CD4-positive, CD25-positive, alpha-beta regulatory T cell (primary cell): ENCODE measurements around the gene SLC22A6. TPM values are rescaled to one million over a fixed set of nuclear protein-coding genes. Genes with fewer than 3 reads are reported as not detected.

Experiments used
- ATAC-seq, 2 donors: fragments of 150-1000 bp; cut with Tn5 transposase; one replicate each; pipeline ENCODE4 v1.10.0; 2021; ENCODE audit warnings: low read depth in 2 of 2, moderate number of reproducible peaks in 2 of 2, moderate library complexity in 1 of 2
- DNase-seq, 3 donors: peaks; one replicate each; pipeline versions ENCODE4 v3.0.0 to v3.0.0-alpha.2; 2012 to 2022; ENCODE audit warnings: mixed read lengths in 1 of 3
- H3K27ac ChIP-seq: one replicate; pipeline ENCODE4 v1.7.0; 2013; ENCODE audit warnings: mild to moderate bottlenecking, low read length; ENCODE audit not compliant: insufficient read depth, poor library complexity, severe bottlenecking
- H3K27me3 ChIP-seq: one replicate; pipeline ENCODE4 v1.7.0; 2013; ENCODE audit warnings: low read length; ENCODE audit not compliant: control insufficient read depth, insufficient read depth
- H3K36me3 ChIP-seq: one replicate; pipeline ENCODE4 v1.7.0; 2013; ENCODE audit warnings: mild to moderate bottlenecking, low read length, moderate library complexity; ENCODE audit not compliant: control insufficient read depth, insufficient read depth
- H3K4me1 ChIP-seq: 2 replicates; pipeline ENCODE4 v1.7.0; 2013; ENCODE audit warnings: mild to moderate bottlenecking, low read length; ENCODE audit not compliant: insufficient read depth, control insufficient read depth, poor library complexity, severe bottlenecking
- H3K4me3 ChIP-seq: one replicate; pipeline ENCODE4 v1.7.0; 2013; ENCODE audit warnings: low read depth, mild to moderate bottlenecking, low read length, moderate library complexity
- H3K9me3 ChIP-seq, 2 experiments: 1 replicate in 1 of 2; 2 replicates in 1 of 2; pipeline ENCODE4 v1.7.0; 2013; ENCODE audit warnings: low read length in 2 of 2, mild to moderate bottlenecking in 1 of 2, moderate library complexity in 1 of 2; ENCODE audit not compliant: control insufficient read depth in 2 of 2
- H3K27ac Mint-ChIP-seq, 3 donors: one replicate each; pipeline ENCODE4 v1.8.0; 2020 to 2022; ENCODE audit warnings: mild to moderate bottlenecking in 3 of 3, mixed read lengths in 3 of 3, moderate library complexity in 2 of 3
- H3K27me3 Mint-ChIP-seq: one replicate; pipeline ENCODE4 v1.8.0; 2022; ENCODE audit warnings: mild to moderate bottlenecking, mixed read lengths
- H3K36me3 Mint-ChIP-seq: one replicate; pipeline ENCODE4 v1.8.0; 2020; ENCODE audit warnings: mixed read lengths
- H3K4me1 Mint-ChIP-seq, 4 donors: one replicate each; pipeline ENCODE4 v1.8.0; 2020 to 2022; ENCODE audit warnings: mixed read lengths in 4 of 4, mild to moderate bottlenecking in 1 of 4
- H3K4me3 Mint-ChIP-seq, 4 donors: one replicate each; pipeline ENCODE4 v1.8.0; 2020 to 2022; ENCODE audit warnings: mild to moderate bottlenecking in 4 of 4, mixed read lengths in 4 of 4, moderate library complexity in 3 of 4
- H3K9me3 Mint-ChIP-seq, 7 donors: one replicate each; pipeline ENCODE4 v1.8.0; 2020 to 2022; ENCODE audit warnings: mixed read lengths in 7 of 7, mild to moderate bottlenecking in 3 of 7, moderate library complexity in 2 of 7
- polyA plus RNA-seq, 4 donors: library from polyadenylated mRNA; unstranded; fragments of 300-500 nt; fragmentation: Illumina TruSeq; gene quantifications; one replicate each; pipeline ENCODE4 v1.2.3, GENCODE V29; 2021
- total RNA-seq: library from RNA; stranded (reverse); gene quantifications from one replicate; pipeline ENCODE4 v1.2.3, GENCODE V29; 2022

Gene SLC22A6
- total and polyA plus RNA-seq, 5 donors from 2014 or later = not detected

DNA sequence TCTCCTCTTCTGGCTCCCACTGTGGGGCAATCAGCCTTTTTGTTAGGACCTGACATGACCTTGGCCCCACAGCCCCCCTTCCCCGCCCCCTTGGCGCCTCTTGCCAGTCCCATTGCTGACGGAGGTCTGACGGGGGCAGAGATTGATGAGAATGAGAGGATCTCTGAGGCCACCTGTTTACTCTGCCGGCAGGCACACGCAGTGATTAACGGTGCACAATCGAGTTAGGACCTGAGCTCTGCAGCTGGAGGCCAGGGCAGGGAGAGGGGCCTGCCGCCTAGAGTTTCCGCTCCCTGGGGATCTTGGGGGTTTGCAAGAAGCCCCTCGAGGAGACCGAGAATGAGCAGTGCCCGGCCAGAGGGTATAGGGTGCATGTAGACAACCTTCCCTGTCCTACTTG lies 56.8 kb downstream of the SLC22A6 start:
- H3K4me3 Mint-ChIP-seq = no peak overlapping the region
- no peak overlapping the region for H3K27ac ChIP-seq
- H3K36me3 ChIP-seq = no peaks in the 10 kb centered on the region
- H3K27ac Mint-ChIP-seq = no peak overlapping the region
- H3K4me1 Mint-ChIP-seq = peaks cover 0 to 28% (median 6%) of the 10 kb centered on the region in 4 donors
- no peaks in the 10 kb centered on the region for H3K36me3 Mint-ChIP-seq
- peaks cover 21% of the 10 kb centered on the region for H3K4me1 ChIP-seq
- no peaks in the 10 kb centered on the region for H3K9me3 ChIP-seq
- DNase-seq = no peak
- H3K9me3 Mint-ChIP-seq = peaks cover 0 to 2% (median 0%) of the 10 kb centered on the region in 7 donors
- peaks cover 15% of the 10 kb centered on the region for H3K27me3 ChIP-seq
- H3K27me3 Mint-ChIP-seq = peaks cover 83% of the 10 kb centered on the region
- no peak for ATAC-seq
- H3K4me3 ChIP-seq = no peak overlapping the region

DNA sequence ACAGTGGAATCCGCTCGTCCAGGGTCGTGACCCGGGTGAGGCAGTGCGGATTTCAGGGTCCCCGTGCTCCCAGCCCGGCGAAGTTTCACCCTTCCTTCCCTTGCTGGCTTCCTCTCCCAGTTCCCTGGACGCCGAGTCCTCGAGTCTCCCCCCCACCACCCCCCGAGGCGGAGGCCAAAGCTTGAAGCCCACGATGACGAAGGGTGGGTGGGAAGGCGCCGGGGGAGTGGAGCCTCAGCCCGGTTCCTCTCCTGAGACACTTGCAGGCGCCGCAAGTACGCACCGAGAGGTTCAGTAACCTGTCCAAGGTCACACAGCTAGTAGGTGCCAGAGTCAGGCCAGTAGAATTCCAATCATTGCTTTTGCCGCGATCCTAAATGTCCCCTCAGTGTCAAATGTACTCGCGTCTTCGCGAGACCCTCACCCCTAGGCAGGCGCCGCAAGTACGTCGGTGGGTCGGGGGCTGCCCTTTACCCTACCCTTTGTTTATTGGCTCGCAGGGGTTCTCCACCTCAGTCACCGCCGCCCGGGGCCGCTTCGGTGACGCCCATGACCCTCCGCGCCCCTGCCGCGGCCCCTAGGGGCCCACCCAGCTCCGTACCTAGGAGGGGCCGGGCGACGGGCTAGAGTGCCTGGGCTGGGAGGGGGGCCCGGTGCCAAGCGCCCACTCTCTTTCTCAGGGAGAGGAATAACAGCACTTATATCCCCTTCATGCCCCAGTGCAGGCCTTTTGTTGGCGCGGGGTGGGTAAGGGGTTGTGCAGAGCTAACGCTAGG lies 57.9 kb downstream of the SLC22A6 start:
- no peaks in the 10 kb centered on the region for H3K36me3 ChIP-seq
- H3K9me3 Mint-ChIP-seq = peaks cover 0 to 2% (median 0%) of the 10 kb centered on the region in 7 donors
- ATAC-seq (no peak), DNase-seq (no peak)
- H3K4me1 Mint-ChIP-seq = peaks cover 0 to 32% (median 7%) of the 10 kb centered on the region in 4 donors
- peaks cover 93% of the 10 kb centered on the region for H3K27me3 Mint-ChIP-seq
- H3K9me3 ChIP-seq = no peaks in the 10 kb centered on the region
- no peaks in the 10 kb centered on the region for H3K36me3 Mint-ChIP-seq
- H3K27ac Mint-ChIP-seq = no peak overlapping the region
- H3K4me3 ChIP-seq = no peak overlapping the region
- peak overlapping the region in 1 of 4 donors; percentile 74 for H3K4me3 Mint-ChIP-seq
- H3K4me1 ChIP-seq = peaks cover 21% of the 10 kb centered on the region
- no peak overlapping the region for H3K27ac ChIP-seq
- H3K27me3 ChIP-seq = peaks cover 17% of the 10 kb centered on the region

Other genes with a start within 250 kb of the SLC22A6 start
- 8.5 TPM for gene ZBTB3, start 230.8 kb downstream of the SLC22A6 start, total RNA-seq
- gene ZBTB3, start 230.8 kb downstream of the SLC22A6 start, polyA plus RNA-seq = 1 to 10 TPM; 4.8 to 7.2 (median 5.5) TPM
- 74.9 TPM for gene POLR2G, start 223.4 kb downstream of the SLC22A6 start, total RNA-seq
- gene POLR2G, start 223.4 kb downstream of the SLC22A6 start, polyA plus RNA-seq = 100 to 1,000 TPM; 241 to 286 (median 253) TPM
- 13.1 TPM for gene TAF6L, start 213.6 kb downstream of the SLC22A6 start, total RNA-seq
- gene TAF6L, start 213.6 kb downstream of the SLC22A6 start, polyA plus RNA-seq = 1 to 10 TPM; 5.8 to 9.5 (median 7.5) TPM
- gene TMEM179B, start 197.6 kb downstream of the SLC22A6 start, total RNA-seq = 26.3 TPM
- 100 to 1,000 TPM; 129 to 172 (median 152) TPM for gene TMEM179B, start 197.6 kb downstream of the SLC22A6 start, polyA plus RNA-seq
- gene TMEM223, start 193.0 kb downstream of the SLC22A6 start, total RNA-seq = 9.1 TPM
- 10 to 100 TPM; 55.2 to 71.9 (median 69.2) TPM for gene TMEM223, start 193.0 kb downstream of the SLC22A6 start, polyA plus RNA-seq
- gene NXF1, start 179.5 kb downstream of the SLC22A6 start, total RNA-seq = 309 TPM
- gene NXF1, start 179.5 kb downstream of the SLC22A6 start, polyA plus RNA-seq = 10 to 100 TPM; 47.3 to 70.9 (median 64.2) TPM
- 128 TPM for gene STX5, start 152.9 kb downstream of the SLC22A6 start, total RNA-seq
- 10 to 100 TPM; 28.2 to 39.8 (median 35.4) TPM for gene STX5, start 152.9 kb downstream of the SLC22A6 start, polyA plus RNA-seq
- gene TEX54, start 152.1 kb downstream of the SLC22A6 start, total RNA-seq = not detected
- gene TEX54, start 152.1 kb downstream of the SLC22A6 start, polyA plus RNA-seq = 1 to 10 TPM in 2 of 4 donors, under 1 TPM in 1, not detected in 1; 0.76 to 2.2 (median 2.1) TPM
- 201 TPM for gene WDR74, start 145.4 kb downstream of the SLC22A6 start, total RNA-seq
- gene WDR74, start 145.4 kb downstream of the SLC22A6 start, polyA plus RNA-seq = 10 to 100 TPM; 41.6 to 61.1 (median 49.0) TPM
- 277 TPM for gene SLC3A2, start 104.1 kb downstream of the SLC22A6 start, total RNA-seq
- 100 to 1,000 TPM; 158 to 172 (median 168) TPM for gene SLC3A2, start 104.1 kb downstream of the SLC22A6 start, polyA plus RNA-seq
- not detected for gene CHRM1, start 63.6 kb downstream of the SLC22A6 start, total RNA-seq
- gene CHRM1, start 63.6 kb downstream of the SLC22A6 start, polyA plus RNA-seq = not detected
- gene SLC22A8, start 30.9 kb upstream of the SLC22A6 start, total RNA-seq = not detected
- not detected for gene SLC22A8, start 30.9 kb upstream of the SLC22A6 start, polyA plus RNA-seq
- gene SLC22A24, start 159.3 kb upstream of the SLC22A6 start, total RNA-seq = not detected
- gene SLC22A24, start 159.3 kb upstream of the SLC22A6 start, polyA plus RNA-seq = not detected